ENCODE measurements around the gene MT2A.

MT2A gene

DNA sequence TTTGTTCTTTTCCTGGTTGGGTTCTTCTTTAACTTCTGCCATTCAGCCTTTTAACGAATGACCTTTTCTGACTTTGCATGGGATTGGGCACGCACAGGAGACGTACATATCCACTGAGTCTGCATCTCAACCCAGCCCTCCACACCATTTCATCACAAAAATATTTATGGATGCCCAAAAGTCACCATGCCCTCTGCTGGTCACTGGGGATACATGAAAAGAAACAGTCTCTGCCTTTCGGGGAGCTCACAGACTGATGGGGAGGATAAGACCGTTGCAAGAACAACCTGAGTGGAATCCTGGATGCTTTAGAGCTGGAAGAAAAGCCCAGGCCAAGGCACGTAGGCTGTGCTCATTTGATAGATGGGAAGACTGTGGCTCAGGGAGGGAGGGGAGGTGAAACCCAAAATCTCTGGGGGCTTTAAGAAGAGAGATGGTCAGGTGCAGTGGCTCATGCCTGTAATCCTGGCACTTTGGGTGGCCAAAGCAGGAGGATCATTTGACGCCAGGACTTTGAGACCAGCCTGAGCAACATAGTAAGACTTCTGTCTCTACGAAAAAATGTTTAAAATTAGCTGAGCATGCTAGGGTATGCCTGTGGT is 7.9 kb upstream of the MT2A start:
- DNase-seq (ENCODE audit: low spot score) = peak; percentile 78

DNA sequence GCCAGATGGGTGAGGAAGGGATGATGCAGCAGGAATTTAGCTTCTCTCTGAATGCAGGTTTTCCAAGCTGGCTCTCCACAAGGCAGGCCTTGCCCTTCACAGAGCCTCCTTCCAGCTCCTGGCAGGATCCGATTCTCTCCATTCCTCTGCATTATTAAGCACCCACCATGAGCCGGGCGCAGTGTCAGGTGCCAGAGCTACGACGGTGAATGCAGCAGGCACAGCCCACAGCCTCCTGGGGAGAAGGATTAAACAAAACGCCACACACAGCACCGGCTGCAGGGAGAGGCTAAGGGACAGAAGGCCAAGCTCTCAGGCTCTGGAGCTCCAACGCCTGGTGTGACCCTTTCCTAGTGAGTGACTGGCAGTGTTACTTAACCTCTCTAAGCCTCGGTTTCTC is 7.1 kb upstream of the MT2A start:
- DNase-seq (ENCODE audit: low spot score) = no peak

DNA sequence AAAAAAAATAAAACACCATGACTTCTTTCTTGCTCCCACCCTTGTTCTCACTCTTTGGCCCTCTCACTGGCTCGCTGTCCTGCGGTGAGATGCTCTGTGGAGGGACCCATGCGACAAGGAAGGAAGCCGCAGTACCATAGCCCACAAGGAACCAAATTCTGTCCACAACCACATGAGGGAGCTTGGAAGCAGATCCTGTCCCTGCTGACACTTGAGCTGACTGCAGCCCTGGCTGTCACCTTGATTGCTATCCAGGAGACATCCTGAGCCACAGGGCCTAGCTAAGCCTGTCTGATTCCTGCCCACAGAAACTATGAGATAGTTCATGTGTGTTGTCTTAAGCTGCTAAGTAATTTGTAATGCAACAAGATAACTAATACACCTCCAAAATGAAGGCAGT is 4.8 kb upstream of the MT2A start:
- DNase-seq (ENCODE audit: low spot score) = no peak

DNA sequence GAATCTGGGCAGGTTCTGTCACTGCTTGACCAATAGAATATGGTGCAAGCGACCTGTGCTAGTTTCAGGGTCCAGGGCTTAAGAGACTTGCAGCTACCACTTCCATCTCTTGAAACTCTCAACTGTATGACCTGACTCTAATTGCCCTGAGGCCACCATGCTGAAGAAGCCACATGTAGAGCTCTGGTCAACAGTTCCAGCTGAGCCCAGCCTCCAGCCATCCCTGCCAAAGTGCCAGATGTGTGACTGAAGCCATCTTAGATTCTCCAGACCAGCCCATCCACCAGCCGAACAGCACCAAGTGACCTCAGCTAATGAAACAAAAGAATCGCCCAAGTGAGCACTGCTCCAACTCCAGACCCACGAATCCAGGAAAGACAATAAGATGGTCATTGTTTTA is 3.4 kb upstream of the MT2A start:
- no peak for DNase-seq (ENCODE audit: low spot score)

DNA sequence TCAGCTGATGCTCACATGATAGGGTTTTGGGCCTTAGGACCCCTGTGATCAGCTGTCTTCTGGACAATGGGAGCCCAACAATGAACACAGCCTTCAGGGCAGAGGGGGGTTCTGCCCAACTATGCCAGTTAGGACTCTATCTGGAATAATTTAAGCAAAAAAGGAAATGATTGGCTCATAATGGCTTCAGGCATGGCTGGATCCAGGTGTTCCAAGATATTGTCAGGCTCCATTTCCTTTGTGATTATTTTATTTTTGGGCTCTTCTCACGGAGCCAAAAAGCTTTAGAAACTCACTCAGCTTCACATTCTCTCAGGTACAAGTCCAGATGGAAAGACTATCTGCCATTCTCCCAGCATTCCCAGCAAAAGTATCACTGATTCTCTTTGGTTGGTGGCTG is 2.9 kb upstream of the MT2A start:
- DNase-seq (ENCODE audit: low spot score) = no peak

DNA sequence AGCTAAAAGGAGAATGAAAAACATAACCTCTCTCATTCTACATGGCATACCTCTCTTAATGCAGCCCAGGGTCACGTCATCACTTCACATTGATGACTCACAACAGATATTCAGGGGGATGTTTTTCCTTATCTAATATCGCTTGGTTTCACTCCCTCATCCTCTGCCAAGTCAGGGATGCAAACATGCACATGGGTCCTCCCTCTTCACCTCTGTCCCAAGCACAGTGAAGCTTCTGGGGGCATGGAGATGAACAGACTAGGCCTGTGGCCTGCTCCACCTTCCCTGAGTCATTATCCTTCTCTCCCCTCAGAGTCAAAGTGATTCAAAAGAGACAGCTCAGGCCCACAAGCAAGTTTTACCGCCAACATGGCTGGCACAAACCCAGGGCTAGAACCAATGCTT is 2.3 kb upstream of the MT2A start:
- DNase-seq (ENCODE audit: low spot score) = peak; percentile 62

DNA sequence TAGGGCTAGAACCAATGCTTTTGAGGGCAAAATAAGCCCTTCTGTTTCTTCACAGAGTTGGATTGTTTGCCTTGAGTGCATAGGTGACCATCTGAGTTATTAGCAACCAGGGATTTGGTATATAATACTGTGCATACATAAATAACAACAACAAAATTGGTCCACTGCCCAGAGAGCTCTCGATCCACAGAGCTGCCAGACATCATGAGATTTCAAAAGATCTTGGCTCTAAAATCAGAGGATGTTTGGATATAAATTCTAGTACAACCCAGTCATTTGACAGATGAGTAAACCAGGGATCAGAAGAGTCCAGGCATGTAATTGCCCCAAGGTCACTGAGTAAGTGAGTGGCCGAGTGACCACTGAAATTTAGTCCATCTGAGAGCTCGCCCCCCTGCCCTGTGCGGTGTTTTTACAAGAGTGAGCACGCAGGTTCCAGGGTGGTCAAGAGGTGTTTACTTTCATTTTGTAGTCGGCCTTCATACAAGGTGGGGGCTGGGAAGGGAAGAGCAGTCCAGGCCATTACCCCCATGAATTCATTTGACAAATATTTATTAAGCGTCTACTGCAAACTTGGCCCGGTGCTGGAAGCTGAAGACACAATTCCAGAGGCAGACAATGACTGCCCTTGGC is 1.8 kb upstream of the MT2A start:
- DNase-seq (ENCODE audit: low spot score) = peak; percentile 56

DNA sequence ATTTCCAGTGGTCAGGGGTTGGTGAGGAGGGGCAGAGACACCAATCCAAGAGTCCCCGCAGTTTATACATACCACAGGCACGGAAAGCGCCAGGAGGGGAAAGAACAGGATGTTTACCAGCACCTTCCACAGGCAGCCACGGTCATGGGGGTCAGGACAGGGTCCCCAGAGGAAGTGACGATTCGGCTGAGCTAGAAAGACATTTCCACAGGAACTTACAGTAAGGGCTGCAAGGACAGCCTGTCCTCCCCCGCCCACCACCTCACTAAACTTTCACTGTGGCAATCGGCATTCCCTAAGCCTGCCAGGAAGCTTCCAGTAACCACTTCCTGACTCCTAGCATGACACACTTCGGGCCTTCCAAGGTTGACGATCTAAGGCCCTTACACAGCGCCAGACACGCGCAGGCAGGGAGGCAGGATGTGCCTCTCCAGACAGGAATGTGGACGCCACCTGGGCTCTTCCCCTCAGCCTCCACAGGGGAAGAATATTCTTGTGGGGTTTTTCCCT is 1.2 kb upstream of the MT2A start:
- peak; percentile 89 for DNase-seq (ENCODE audit: low spot score)

DNA sequence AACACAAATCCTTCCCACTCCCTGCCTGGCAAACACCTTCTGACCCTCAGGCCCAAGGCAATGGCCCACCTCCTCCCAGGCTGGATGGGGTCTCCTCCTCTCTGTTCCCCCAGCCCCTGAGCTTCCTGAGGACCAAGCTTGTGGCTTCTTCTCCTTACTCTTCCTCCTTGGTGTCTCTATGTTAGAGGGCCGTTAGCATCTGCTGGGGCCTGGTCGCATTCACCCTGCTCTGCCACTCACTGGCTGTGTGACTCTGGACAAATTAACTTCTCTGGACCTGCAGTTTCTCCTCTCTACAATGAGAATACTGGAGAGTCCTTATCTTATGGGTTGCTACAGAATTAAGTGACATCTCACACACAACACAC is 725 bp upstream of the MT2A start:
- DNase-seq (ENCODE audit: low spot score) = no peak

DNA sequence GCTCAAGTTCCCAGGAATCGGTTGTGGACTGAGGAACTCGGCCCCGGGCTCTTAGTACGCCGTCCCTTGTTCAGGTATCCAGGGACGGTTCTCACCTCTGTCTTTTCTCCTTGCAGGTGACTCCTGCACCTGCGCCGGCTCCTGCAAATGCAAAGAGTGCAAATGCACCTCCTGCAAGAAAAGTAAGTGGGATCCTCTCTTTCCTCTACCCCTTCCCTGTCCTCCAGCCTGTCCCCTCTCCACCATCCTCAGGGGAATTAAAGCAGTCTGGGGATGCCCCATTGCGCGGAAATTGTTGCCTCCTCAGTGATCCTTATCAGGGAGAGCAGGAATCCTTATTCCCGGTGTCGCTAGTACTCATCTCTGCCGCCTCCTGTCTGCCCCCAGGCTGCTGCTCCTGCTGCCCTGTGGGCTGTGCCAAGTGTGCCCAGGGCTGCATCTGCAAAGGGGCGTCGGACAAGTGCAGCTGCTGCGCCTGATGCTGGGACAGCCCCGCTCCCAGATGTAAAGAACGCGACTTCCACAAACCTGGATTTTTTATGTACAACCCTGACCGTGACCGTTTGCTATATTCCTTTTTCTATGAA is 585 bp downstream of the MT2A start:
- DNase-seq (ENCODE audit: low spot score) = no peak

DNA sequence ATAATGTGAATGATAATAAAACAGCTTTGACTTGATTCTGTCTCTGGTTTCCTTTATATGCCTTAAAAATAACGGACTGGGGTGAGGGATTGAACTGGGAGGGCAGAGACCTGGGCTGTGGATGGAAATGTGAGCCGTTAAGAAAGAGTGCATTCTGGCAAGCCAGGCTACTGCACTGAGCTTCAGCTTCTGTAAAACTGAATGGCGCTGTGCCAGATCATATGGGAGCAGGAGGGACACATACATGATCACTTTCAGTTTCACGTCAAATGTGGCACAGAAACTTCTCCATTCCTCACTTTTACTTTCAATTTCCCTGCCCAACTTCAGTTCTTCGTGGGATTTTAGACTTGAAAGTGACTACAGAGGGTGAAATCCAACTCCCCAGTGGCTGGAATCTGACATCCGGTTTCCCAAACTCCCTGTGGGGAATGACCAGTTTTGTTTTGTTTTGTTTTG is 1.1 kb downstream of the MT2A start:
- no peak for DNase-seq (ENCODE audit: low spot score)

DNA sequence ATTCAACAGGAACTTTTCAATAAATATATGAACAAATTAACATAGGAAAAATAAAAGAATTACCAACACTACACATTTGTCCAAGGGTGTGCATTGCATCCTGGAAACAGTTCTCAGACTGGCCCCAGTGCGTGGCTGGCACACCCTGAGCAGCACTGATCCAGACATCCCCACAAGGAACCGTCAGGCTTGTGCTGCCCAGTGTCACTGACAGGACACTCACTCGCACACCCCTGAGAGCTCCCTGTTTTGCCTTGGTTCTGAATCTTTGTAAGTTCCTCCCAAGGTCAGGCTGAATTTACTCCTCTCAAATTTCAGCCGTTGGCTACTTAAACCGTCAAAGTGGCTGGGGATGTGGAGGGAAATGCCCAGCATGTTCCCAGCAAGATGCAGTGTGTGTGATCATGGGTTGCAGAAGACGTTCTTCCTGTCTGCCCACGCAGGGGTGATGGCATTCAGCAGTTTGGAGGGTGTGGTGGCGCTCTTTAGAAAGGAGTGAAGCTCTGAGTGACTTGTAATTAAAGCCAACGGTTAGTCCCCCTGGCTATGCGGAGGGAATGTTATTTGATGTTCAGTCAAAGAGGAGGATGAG is 1.7 kb downstream of the MT2A start:
- peak; percentile 56 for DNase-seq (ENCODE audit: low spot score)

DNA sequence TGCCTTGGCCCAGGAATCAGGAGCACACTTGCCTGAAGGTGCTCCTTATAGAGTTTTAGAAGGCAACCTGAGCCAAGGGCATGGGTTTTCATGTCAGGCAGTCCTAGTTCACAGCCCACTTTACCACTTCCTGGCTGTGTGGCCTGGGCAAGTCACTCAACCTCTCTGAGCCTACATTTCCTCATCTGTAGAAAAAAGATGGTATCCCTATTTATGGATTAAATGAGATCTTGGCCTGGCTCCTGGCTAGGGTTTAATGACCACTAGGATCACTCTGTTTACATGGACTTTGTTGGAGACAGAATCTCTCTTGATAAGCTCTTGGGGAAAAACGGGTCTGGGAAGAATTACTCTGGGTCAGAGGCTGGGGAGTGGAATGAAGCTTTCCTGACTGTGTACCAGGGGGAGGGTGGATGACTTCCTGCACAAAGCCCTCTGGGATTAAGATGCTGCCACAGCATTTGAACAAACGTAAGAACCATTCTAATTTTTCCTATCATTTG is 2.3 kb downstream of the MT2A start:
- DNase-seq (ENCODE audit: low spot score) = no peak

DNA sequence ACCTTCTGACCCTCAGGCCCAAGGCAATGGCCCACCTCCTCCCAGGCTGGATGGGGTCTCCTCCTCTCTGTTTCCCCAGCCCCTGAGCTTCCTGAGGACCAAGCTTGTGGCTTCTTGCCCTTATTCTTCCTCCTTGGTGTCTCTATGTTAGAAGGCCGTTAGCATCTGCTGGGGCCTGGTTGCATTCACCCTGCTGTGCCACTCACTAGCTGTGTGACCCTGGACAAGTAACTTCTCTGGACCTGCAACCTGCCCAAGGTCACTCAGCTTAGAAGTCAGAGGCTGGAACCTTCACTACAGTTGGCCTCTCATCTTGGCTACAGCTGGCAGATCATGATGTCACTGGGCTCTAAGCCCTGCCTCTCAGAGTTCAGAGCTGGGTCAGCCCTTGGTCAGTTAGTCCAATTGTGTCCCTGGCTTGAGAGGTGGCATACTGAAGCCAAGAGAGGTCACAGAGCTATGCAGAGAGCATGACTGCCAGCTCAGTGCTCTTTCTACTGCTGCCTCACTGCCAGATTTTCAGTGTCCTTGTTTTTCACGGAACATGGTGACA is 3.0 kb downstream of the MT2A start:
- peak; percentile 56 for DNase-seq (ENCODE audit: low spot score)

DNA sequence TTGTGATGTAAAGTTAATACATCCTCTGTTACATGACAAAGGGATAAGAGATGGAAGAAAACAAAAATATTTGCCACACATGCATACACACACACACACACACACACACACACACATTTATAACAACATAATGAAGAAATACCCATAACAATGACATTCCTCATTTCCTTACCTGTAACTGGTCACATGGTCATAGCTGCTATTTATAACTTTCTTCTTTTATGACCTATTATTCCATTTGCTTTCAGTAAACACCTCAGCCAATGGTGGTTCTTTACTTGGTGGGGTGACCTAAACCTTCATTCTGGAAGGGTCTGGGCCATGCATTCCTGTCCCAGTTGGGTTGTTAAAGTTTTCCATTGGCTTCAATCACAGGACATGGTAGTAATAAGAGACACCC is 5.3 kb downstream of the MT2A start:
- no peak for DNase-seq (ENCODE audit: low spot score)

DNA sequence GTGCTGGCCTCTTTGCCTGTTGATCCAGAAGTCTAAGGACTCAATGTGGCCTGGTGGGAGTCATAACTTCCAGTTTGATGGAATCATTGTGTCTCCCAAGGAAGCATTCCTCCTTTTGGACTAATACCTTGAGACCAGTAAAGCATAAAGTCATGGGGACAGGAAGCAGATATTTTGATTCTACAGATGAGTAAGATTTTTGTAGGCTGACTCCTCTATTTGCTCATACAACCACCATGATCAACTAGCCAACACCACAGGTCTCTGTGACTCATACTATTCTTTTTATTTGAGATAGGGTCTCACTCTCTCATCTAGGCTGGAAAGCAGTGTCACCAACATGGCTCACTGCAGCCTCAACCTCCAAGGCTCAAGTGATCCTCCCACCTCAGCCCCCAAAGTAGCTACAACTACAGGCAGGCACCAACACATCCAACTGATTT is 6.2 kb downstream of the MT2A start:
- no peak for DNase-seq (ENCODE audit: low spot score)

DNA sequence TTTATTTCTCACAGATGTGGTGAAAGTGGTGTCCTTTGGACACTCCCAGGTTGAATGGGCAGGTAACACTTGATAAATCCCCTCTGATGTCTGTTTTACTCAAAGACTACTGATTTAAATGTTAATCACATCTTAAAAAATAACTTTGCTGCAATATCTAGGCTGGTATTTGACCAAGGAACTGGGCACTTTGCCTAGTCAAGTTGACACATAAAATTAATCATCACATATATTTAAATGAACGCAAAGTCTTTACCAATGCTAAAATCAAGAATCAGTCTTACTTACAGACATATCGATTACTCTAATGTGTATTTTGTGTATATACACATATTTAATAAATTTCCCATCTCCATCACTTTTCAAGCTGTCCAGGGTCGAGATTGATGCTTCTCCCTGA is 7.0 kb downstream of the MT2A start:
- no peak for DNase-seq (ENCODE audit: low spot score)

DNA sequence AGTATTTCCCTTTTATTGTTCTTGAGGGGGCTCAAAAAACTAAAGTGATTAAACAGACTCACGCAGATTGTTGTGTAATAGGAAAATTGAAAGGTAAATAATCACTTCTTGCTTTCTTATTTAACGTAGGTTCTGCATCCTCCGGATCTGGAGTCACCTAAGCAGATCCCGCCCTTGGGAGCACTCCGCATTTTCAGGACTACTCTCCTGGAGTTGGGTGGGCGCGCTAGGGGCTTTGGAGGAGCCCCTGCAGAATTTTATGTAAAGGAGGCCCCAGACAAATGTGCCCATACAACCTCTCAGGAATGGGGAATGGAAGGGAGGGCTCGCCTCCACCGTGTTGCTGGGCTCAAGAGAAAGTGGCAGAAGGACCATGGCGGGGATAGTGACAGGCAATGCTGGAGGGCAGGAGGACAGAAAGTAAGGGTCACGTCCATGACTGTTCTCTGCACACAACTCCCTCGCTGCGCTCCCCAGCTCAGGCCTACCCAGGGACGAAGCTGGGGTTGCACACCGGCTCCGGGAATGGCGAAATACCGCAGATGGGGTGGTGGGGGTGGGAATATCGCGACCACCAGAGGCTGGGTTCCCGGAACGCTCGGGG is 8.3 kb downstream of the MT2A start:
- no peak for DNase-seq (ENCODE audit: low spot score)

DNA sequence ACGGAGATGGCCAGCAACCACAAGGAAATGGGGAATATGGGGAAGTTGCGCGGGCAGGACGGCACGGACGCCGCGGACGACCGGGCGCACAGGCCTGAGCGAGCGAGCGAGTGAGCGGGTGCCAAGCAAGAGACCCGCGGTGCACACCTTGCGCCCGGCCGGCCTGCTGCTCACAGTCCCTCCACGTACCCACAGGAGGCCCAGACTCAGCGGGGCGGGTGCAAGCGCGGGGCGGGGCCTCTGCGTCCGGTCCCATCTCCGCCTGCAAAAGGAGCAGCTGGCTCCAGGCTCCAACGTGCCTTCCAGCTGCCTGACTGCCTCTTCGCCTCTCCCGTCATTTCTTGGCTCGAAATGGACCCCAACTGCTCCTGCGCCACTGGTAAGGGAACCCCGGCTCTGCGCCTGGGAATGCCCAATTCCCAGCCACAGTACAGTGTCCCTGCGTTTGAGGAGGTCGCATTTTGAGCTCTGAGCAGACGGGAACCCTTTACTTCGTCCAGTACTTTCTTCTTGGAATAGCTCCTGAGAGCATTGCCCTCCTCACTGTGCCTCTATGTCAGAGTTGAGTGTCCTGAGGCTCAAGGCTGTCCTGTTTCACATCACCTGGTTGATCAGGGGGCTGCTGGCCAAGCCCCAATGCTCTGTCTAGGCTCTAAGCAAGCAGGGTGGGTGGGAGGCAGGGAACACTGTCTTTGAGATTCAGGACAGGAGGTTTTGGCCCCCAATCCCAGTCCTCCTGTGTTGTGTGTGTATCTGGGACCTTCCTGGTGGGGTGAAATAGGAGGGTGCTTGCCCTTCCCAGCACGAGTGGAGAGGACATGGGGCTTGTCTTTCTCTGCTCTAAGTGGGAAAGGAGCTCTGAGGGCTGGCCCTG is 9.1 kb downstream of the MT2A start:
- peak; percentile 82 for DNase-seq (ENCODE audit: low spot score)

DNA sequence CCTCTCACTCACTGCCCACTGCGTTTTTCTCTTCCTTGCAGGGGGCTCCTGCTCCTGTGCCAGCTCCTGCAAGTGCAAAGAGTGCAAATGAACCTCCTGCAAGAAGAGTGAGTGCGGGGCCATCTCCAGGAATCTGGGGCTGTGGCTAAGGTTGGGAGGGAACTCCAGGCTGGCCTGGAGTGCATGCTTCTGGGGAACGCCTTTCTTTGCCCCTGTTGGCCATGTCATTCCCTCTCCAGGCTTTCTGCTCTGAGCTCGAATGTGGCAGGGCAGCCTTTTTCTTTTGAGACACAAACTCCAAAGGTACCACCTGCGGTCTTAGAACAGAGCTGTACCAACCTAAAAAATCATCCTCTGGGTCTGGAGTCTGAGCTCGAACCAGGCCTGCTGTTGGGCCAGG is 9.8 kb downstream of the MT2A start:
- DNase-seq (ENCODE audit: low spot score) = no peak

DNA sequence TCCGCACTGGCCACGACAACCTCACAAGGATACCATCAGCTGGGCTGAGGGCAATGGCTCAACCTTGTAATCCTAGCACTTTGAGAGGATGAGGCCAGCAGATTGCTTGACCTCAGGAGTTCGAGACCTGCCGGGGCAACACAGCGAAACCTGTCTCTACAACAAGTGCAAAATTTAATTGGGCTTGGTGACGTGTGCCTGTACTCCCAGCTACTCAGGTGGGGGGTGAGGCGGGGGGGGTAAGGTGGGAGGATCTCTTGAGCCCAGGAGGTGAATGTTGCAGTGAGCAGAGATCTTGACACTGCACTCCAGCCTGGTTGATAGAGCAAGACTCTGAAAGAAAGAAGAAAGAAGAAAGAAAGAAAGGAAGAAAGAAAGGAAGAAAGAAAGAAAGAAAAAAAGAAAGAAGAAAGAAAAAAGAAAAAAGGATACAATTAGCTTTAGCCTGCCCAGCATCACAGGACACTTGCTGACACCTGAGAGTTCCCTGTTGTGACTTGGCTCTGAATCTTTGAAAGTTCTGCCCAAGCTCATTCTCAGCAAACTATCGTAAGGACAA is 12.0 kb downstream of the MT2A start:
- no peak for DNase-seq (ENCODE audit: low spot score)

All from AG20443 (cell line).